DOHH2 (cell line): ENCODE results near the gene HCK.
A peak's percentile ranks its signal among the peaks of the same experiment; 100 is the strongest.

Experiments
- H3F3A ChIP-seq: fragments of 200-600 bp; sonication (generic), shearing (Covaris generic); 2 replicates; pipeline ENCODE4 v1.6.0; 2016; ENCODE audit warnings: antibody characterized with exemption, mild to moderate bottlenecking; ENCODE audit not compliant: control insufficient read depth, insufficient read depth
- H3K27ac ChIP-seq: fragments of 200-600 bp; sonication (generic); 2 replicates; pipeline ENCODE4 v1.5.1; 2014; ENCODE audit warnings: low read depth, mild to moderate bottlenecking, low read length, moderate library complexity
- H3K27me3 ChIP-seq: fragments of 200-600 bp; sonication (generic); 2 replicates; pipeline ENCODE4 v1.6.1; 2014; ENCODE audit warnings: mild to moderate bottlenecking, low read length, mixed read lengths; ENCODE audit not compliant: control insufficient read depth
- H3K36me3 ChIP-seq: fragments of 200-600 bp; sonication (generic); 2 replicates; pipeline ENCODE4 v1.6.1; 2014; ENCODE audit warnings: mild to moderate bottlenecking, low read length, moderate library complexity, mixed read lengths; ENCODE audit not compliant: control insufficient read depth
- H3K4me1 ChIP-seq: fragments of 200-600 bp; sonication (generic); 2 replicates; pipeline ENCODE4 v1.6.1; 2014; ENCODE audit warnings: mild to moderate bottlenecking, low read length, mixed read lengths; ENCODE audit not compliant: control insufficient read depth
- H3K4me2 ChIP-seq: fragments of 200-600 bp; sonication (generic); 2 replicates; pipeline ENCODE4 v1.6.0; 2014; ENCODE audit warnings: mild to moderate bottlenecking, low read length, moderate library complexity
- H3K4me3 ChIP-seq: fragments of 200-600 bp; sonication (generic); 2 replicates; pipeline ENCODE4 v1.5.1; 2014; ENCODE audit warnings: mild to moderate bottlenecking, low read length, mixed read lengths
- H3K79me2 ChIP-seq: fragments of 200-600 bp; sonication (generic); 2 replicates; pipeline ENCODE4 v1.6.1; 2014; ENCODE audit warnings: mild to moderate bottlenecking, low read length, mixed read lengths; ENCODE audit not compliant: control insufficient read depth
- H3K9me2 ChIP-seq: fragments of 200-600 bp; sonication (generic); replicated peaks from 2 replicates; pipeline ENCODE4 v1.6.1; 2014; ENCODE audit warnings: mild to moderate bottlenecking, low read length, mixed read lengths; ENCODE audit not compliant: control insufficient read depth
- H3K9me3 ChIP-seq: fragments of 200-600 bp; sonication (generic); 2 replicates; pipeline ENCODE4 v1.6.1; 2014; ENCODE audit warnings: antibody characterized with exemption, low read length, mixed read lengths; ENCODE audit not compliant: control insufficient read depth, insufficient read depth
- H4K20me1 ChIP-seq: fragments of 200-600 bp; sonication (generic); 2 replicates; pipeline ENCODE4 v1.6.0; 2014; ENCODE audit warnings: low read depth, mild to moderate bottlenecking, antibody characterized with exemption, low read length, moderate library complexity; ENCODE audit not compliant: control insufficient read depth, insufficient read depth
- CTCF ChIP-seq: fragments of 200-600 bp; sonication (generic); IDR thresholded peaks from one replicate; pipeline ENCODE4 v1.5.1; 2014; ENCODE audit warnings: antibody characterized with exemption, mild to moderate bottlenecking, low read depth, low read length; ENCODE audit not compliant: poor library complexity, severe bottlenecking
- EZH2phosphoT487 ChIP-seq: fragments of 200-600 bp; sonication (generic); IDR thresholded peaks from 2 replicates; pipeline ENCODE4 v1.6.1; 2017; ENCODE audit warnings: borderline replicate concordance, mild to moderate bottlenecking, antibody characterized with exemption, low read length, moderate library complexity, mixed read lengths

HCK gene

GRCh38 chr20:32017711-32018251, 34.3 kb upstream of the HCK start:
- no peaks in the 10 kb centered on the region for H3K9me3 ChIP-seq
- H3K4me1 ChIP-seq = peaks cover 21% of the 10 kb centered on the region
- H3K27me3 ChIP-seq = peaks cover 46% of the 10 kb centered on the region
- H4K20me1 ChIP-seq = no peaks in the 10 kb centered on the region
- TF ChIP-seq EZH2phosphoT487 (no peak), CTCF (no peak)
- no peak overlapping the region for H3K27ac ChIP-seq
- H3K9me2 ChIP-seq = no peaks in the 10 kb centered on the region
- no peaks in the 10 kb centered on the region for H3K79me2 ChIP-seq
- H3K36me3 ChIP-seq = no peaks in the 10 kb centered on the region
- peak overlapping the region; percentile 90 for H3K4me2 ChIP-seq
- no peak overlapping the region for H3K4me3 ChIP-seq
- H3F3A ChIP-seq = no peaks in the 10 kb centered on the region

- Histone ChIP-seq H3K4me2 (peak overlapping the region; percentile 90), H3K9me3 (no peaks in the 10 kb centered on the region), H4K20me1 (no peaks in the 10 kb centered on the region), H3F3A (no peaks in the 10 kb centered on the region), H3K79me2 (no peaks in the 10 kb centered on the region), H3K36me3 (no peaks in the 10 kb centered on the region), H3K27ac (no peak overlapping the region), H3K9me2 (no peaks in the 10 kb centered on the region), H3K27me3 (peaks cover 46% of the 10 kb centered on the region), H3K4me1 (peaks cover 21% of the 10 kb centered on the region), H3K4me3 (peak overlapping the region; percentile 83)
- TF ChIP-seq EZH2phosphoT487 (no peak), CTCF (no peak)
Observed at GRCh38 chr20:32018269-32019155, 33.5 kb upstream of the HCK start.

- peaks cover 21% of the 10 kb centered on the region for H3K4me1 ChIP-seq
- H3K9me3 ChIP-seq = no peaks in the 10 kb centered on the region
- H3K4me2 ChIP-seq = peak overlapping the region; percentile 90
- TF ChIP-seq CTCF (no peak), EZH2phosphoT487 (no peak)
- H3K9me2 ChIP-seq = no peaks in the 10 kb centered on the region
- H3K27ac ChIP-seq = no peak overlapping the region
- H3K36me3 ChIP-seq = no peaks in the 10 kb centered on the region
- peak overlapping the region; percentile 49 for H3K4me3 ChIP-seq
- no peaks in the 10 kb centered on the region for H3F3A ChIP-seq
- H3K79me2 ChIP-seq = no peaks in the 10 kb centered on the region
- no peaks in the 10 kb centered on the region for H4K20me1 ChIP-seq
- H3K27me3 ChIP-seq = peaks cover 49% of the 10 kb centered on the region
Observed at GRCh38 chr20:32019156-32019510, 32.9 kb upstream of the HCK start.
